HG03571 (cell line): Measurements from ENCODE around the gene ESYT3.
A peak's percentile ranks its signal among the peaks of the same experiment; 100 is the strongest.
"Not testable (repeated sequence)": the region's sequence is repeated elsewhere in the genome, so short reads cannot be mapped to it uniquely, and the experiment has no call there.

Experiments used
- ATAC-seq: cut with Tn5 transposase; IDR thresholded peaks from one replicate; pipeline ENCODE4 v1.9.1; 2021; ENCODE audit not compliant: unreplicated experiment

ESYT3 gene

DNA sequence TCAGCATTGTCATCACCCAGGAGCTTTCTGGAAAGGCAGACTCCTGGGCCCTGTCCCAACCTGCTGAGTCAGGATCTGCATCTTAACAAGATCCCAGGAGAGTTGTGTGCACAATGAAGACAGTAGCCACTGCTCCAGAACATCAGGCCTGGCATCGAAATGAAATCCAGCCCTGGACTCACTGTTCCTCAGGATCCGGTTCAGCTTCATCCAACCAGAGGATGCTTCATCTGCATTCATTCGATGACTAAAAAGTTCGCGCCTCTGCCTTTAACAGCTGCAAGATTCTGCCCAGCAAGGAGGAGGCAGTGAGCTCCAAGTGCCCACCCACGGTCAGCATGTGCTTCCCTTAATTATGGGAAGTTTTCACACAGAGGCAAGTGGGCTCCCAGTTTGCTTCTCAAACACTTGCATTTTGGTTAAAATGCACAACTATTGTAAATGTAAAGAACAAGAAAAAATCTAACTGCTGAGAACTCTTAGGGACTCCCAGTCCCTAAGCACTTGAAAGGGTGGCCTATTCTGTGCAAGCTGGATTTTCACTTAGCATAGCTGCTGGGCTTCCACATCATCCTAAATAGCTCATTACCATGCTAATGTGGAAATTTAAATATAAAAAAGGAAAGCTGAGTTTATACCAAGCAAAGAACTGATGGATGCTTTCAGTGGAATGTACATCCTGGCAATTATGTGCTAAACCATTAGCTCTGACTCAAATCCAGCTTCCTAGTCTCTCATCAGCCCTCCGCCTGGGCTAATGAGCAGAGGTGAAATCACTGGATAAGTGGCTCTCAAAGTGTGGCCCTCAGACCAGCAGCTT lies 25.5 kb upstream of the ESYT3 start:
- no peak for ATAC-seq

DNA sequence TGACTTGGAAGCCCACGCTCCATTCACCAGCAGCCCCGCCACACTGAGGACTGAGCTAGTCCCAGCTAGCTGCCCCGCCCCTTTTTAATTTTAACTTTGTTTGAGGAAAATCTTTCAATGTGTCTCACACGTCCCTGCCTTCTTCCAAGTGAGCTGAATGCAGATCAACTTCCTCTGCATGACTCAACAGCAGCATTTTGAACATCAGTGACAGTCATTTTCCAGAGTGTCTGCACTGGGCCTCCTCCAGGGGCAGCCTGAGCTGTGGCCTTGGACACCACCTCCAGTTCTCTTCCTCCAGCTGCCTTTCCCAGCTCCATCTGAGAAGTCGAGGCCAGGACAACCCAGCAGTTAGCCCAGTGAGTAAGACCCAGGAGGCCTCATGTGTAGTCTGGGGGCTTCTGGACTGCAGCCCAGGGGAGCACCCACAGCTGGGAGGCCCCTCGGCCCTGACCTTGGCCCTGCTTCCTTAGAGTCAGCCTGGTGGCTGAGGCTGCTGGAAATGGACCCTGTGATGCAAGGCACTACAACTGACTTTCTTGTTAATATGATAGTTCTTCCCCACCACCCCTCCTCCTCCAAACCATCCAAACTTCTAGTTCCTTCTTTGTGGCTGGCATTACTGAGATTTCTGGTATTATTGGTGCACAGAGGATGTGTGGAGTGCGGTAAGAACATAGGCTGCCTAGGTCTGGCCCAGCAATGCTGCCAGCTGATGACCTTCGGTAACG lies 21.4 kb upstream of the ESYT3 start:
- no peak for ATAC-seq

DNA sequence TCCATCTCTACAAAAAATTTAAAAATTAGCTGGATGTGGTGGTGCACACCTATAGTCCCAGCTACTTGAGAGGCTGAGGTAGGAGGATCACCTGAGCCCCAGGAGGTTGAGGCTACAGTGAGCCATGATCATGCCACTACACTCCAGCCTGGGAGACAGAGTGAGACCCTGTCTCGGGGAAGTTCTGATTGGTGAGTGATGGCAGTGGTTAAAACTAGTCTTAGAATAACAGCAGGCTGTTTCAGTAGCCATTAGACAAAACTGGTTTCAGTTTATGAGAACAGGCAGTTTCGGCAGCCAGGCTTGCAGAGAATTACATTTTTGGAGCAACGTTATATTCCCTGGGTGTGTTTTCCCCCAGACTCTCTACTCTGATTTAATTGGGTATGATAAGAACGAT lies 18.2 kb upstream of the ESYT3 start:
- not testable (repeated sequence) for ATAC-seq

DNA sequence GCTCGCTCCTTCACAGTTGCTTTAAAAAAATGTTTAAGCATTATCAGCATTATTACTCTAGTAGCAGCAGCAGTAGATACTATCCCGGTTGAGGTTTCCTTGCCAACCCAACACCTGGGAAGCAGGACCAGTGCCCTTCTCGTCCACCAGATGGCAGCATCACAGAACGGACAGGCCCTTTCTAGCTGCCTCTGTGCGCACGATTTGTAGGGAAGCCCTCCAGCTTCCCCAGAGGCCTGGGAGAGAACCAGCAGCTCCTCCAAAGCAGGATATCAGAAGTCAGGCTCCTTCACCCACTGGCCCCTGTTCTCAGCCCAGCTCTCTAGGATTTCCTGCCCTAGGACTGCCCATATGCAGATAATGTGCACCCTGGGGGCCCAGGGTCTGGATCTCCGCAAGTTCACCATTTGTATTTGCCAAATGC lies 16.8 kb upstream of the ESYT3 start:
- peak; percentile 74 for ATAC-seq

DNA sequence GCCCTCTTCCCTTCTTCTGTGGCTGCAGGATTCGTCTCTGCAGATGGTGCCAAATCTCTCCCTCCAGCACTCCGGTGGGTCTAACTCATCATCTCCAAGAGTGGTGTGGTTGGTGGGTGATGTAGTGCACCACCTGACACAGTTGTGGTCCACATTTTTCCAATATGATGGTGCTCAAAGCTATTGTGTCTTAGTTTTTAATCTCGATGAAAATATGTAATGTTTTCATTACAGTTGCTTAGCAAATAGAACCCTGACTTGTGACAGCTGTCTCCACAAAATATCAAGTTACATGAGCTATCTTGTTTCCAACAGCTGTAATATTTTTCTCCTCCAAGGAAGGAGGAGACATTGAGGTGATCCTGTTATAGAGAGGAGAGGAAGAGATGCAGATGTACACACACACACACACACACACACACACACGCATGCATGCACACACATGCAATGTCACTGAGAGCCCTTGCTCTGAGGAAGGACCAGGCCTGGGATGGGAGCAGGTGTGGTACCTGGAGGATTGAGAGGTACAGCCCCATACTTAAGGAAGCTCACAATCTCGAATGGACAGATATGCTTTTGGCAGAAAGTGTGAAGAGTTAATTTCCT lies 15.7 kb upstream of the ESYT3 start:
- no peak for ATAC-seq

DNA sequence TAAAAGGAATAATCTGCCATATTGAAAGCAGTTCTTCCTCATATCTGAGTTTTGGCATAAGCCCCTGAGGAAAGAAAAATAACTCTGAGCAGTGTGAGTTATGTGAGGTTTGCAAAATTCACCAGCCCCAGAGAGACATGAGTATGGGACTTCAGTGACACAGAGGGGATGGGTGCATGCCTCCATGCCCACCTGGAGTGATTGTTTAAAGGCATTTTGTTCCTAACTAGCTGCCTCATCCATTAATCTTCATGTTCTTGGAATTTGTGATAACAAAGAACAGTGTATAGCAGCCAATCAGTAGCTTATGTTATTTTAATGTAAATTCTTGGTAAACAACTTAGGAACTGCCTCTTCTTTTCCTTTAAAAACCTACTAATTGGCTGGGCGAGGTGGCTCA lies 11.1 kb upstream of the ESYT3 start:
- no peak for ATAC-seq

DNA sequence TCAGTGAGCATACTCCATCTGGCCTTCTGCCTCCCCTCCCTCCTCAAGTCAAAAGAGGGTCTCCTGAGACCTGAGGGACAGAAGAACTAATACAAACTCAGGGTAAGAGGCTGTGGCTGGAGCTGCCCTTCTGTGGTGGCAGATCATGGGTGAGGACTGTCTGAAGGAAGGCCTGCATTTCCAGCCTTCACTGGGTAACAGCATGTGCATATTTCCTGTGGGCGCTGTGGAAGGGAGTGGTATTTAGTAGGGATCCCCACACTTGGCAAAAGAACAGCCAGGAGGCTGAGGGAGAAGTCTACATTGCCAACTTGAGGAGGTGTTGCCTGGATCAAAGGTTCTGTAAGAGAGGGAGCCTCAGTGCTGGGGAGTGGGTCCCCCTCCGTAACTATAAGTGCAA lies 10.1 kb upstream of the ESYT3 start:
- no peak for ATAC-seq

DNA sequence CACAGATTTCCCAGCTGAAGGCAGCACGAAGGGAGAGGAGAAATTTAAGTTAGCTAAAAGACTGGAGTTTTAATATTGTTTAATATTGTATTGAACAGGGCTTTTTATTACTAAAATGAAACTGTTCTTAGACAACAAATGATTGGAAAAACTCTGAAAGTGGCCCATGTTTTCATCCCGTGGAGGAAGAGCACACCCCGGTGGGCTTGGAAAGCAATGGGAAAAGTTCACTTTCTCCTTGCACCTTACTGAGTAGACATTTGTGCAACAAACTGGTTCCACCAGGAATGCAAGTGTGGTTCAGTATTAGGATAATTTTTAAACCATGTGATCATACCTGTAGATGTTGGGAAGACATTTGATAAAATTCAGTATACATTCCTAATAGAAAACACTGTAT lies 8.2 kb upstream of the ESYT3 start:
- ATAC-seq, result no peak

DNA sequence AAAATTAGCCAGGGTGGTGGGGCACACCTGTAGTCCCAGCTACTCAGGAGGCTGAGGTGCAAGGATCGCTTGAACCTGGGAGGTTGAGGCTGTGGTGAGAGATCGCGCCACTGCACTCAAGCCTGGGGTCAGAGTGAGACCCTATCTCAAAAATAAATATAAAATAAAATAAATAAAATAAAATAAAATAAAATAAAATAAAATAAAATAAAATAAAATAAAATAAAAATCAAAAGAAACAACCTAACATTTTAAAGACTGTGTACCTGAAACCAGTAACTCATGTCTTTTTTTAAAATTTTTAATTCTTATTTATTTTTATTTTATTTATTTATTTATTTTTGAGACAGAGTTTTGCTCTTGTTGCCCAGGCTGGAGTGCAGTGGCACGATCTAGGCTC lies 7.7 kb upstream of the ESYT3 start:
- not testable (repeated sequence) for ATAC-seq

DNA sequence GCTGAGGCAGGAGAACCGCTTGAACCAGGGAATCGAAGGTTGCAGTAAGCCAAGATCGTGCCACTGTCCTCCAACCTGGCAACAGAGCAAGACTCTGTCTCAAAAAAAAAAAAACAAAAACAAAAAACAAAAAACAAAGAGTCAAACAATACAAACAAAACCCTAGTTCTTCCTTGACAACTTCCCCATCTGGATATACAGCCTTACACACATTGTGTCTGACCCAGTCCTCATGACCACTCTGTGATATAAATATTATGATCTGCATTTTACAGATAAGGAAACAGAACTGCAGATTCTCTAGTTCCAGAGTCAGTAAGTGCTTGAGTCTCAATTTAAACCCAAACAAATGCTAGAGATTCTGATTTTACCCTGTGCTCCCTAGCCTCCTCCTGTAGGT lies 4.8 kb upstream of the ESYT3 start:
- no peak for ATAC-seq

DNA sequence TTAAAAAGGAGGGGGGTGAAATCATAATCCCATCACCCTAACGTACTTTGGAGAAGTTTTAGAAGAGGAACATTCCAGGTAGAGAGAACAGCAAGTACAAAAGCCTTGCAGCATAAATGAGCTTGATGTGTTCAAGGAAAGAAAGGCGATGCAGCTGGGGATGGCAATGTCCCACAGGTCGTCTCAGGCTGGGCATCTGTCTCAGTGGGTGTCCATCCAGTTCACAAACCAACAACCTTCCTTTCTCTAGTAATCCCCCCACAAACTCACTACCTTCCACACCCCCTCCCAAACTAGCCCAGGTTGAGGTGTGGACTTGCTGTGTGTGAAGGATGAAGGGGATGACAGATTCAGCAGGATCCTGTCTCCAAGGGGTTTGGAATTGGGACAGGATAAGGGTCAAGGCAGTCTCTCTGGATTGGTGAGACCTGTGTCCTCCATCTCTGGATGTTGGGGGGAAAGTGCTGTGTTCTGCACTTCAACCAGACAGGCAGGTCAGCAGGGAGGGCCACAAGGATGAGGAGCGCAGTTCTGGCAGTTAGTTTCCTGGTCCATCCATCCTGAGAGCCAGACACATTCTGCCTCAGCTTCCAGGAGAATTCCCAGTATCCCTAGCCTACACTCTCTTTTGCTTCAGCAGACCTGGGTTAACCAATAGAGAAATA lies 1.7 kb upstream of the ESYT3 start:
- no peak for ATAC-seq

DNA sequence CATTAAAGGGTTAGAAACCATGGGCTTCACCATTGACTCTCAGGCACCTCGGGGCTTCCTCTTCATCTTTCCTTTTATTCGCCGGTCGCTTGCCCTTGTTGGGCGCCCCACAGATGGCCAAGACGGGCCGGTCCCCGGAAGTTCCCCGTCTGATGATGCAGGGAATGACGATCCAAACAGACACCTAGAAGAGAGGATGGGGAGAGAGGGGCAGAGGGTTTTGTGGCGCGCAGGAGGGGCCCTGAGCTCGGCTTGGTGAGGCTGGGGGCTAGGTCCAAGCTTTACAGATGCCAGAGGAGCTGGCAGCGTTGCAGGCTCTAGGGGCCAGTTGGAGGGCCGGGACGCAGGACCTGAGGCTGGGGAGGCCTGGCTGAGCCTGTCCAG lies 532 bp upstream of the ESYT3 start:
- ATAC-seq, result no peak

DNA sequence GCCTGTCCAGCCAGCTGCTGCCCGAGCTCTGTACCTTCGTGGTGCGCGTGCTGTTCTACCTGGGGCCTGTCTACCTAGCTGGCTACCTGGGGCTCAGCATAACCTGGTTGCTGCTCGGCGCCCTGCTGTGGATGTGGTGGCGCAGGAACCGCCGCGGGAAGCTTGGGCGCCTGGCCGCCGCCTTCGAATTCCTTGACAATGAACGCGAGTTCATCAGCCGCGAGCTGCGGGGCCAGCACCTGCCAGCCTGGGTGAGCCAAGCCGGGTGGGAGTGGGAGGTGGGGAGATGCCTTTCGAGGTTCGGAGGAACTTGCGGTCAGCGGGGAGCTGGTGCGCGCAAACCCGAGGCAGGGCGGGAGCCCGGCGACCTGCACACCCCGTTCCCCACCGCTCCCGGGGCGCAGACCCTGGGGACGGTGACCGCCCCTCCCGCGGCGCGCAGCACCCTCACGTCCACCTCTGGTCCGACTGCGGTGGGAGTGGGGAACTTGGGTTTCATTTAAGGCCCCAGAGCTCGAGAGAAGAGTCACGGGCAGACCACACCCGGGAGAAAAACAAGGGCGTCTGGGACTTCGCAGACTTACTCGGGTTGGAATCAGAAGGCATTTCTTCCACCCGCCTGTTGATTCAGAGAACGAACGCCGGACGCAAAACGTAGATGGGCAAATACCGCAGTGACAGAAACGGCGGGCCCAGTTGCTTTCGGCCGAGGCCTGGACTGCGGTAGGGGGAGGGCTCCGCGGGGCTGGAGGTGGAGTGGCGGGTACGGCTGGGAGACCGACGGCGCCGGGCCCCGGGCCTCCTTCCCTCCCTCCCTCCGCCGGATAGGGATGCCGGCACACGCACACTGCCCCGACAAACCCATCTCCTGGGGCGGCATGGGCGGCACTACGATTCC lies 708 bp downstream of the ESYT3 start:
- ATAC-seq, result no peak

DNA sequence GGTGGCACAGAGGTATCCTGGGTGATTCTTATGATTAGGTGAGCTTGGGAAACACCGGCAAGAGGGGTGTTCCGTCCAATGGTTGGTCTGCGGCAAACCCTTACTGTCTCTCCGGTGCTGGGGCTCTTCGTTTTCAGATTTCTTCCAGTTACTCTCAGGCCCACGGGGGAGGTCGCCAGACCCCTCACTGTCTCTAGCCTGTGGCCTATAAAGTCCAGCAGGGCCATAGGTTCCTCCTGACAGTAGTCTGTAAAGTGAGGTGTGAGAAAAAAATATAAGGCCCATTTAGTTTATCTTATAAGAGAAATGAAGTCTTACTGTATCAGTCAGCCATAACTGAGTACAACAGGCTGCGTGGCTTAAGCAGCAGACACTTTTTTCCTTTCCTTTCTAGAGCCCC lies 1.4 kb downstream of the ESYT3 start:
- ATAC-seq, result no peak

DNA sequence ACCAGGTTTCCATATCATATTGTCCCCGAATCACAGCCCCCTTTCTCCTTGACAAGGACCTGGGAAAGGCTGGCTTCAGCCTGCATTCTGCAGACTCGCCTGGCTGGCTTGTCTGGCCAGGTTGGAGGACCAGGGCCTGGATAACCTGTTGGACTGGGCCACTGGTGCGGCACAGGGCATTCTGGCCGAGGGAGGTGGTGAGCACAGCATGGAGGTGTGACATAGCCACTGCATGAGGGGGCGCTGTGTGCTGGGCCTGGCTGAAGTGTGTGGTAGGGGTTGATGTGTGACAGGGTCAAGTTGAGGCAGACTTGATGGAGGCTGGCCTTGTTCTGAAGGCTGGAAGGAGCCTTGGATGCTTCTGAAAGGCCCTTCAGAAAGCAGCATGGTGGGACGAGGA lies 2.9 kb downstream of the ESYT3 start:
- no peak for ATAC-seq

DNA sequence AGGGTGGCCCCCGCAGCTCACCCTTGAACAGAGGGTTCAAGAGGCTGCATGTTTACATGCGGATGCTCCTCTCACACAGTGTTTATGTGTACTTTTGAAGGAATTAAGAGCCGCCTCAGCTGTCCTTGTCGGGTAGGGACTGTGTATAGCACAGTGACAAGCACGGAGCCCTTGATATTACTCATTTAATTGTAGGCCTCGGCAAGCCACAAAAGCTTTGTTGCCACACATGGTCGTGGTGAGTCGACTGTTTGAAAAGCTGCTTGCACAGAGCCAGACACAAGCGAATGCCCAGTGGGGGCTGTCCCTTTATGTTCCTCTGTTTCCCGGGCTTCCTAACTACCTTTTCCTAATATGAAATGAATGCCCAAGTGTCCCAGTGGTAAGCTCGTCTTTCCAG lies 4.5 kb downstream of the ESYT3 start:
- ATAC-seq, result no peak

DNA sequence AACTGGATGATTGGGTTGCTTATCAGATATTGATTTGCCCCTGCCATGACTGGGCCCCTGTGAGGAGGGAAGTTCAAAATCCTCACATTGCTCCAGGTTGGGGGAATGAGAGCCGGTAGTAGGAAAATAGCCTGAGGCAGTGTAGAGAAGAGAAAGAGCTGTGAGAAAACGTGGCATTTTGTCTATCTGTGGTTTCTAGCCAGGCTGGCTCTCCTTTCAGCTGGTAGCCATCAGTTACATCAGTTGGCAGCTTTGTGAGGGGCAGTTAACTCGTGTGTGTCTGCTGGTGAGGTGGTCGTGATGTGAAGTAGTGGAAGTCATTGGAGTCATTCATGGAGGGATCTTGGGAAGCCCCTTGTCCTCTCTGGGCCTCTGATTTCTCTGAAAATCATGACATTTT lies 5.2 kb downstream of the ESYT3 start:
- ATAC-seq, result no peak

DNA sequence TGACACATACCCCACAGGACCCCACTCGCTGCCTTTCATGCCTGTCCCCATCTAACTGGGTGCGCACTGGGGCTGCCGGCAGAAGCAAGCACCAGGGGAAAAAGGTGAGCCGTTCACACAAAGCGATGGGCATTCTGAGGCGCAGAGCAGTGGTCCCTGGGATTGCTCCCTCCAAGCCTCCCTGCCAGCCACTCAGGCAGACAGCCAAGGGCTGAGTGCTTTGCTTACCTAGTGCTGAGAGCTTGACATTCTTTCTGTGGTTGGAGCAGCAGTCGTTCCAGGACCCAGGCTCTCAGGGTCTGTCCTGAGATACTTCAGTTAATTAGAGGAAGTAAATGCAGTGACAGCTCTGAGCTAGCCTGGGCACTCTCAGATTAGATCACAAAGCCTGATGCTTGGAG lies 5.7 kb downstream of the ESYT3 start:
- no peak for ATAC-seq

DNA sequence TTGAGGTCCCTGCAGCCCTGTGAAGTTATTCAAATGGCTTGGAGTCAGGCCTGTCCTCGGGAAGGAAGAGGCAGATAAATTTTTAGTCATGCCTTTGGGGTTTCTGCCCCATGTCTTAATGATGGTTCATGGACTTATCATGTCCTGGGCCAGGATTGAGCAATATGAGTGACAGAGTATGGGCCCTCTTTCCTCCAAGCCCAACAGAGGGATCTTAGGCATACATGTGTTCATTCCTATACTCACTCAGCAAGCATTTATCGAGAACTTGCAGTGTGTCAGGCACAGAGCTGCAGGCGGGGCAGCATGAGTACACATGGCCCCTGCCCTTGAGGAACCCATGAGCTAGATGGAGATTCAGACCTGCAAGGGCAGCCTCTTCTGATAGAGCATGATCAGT lies 6.2 kb downstream of the ESYT3 start:
- no peak for ATAC-seq

DNA sequence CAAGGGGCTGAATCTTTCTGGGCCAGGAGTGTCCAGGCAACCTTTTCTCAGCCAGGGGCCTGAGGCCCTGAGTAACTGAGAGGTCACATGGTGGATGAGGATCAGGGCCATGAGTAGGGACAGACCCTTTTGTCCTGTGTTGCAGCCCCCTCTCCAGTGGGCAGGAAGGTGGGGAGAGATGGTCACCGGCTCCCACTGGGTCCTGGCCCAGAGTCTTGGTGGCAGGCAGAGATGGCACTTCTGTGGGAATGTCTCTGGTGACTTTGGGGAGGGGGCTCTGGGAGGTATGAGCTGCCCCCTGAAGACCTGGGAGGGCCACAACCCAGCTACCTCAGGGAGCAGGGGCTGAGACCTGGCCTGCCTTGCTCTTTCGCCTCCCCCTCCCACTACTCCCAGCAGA lies 6.8 kb downstream of the ESYT3 start:
- ATAC-seq, result no peak

DNA sequence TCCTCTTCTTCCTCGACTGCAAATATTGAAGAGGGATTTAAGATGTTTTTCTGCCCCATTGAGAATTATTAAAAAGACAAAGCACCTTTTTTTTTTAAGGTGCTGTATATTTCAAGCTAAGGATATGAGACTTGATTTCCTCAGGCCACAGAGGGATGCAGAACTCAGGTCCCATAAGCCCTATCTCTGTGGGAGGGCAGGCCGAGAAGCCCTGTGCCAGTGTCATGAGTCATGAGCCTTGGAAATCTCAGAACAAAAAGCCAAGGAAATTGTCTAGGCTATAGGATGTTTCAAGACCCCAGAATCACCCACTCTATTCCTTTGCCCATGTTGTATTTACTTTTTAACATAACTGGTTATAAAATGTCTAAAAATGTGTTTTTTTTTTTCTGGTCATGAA lies 7.3 kb downstream of the ESYT3 start:
- ATAC-seq, result no peak
